HG03064 (cell line): ENCODE data around the gene NAGPA.
A peak's percentile ranks its signal among the peaks of the same experiment; 100 is the strongest.
"Not testable (repeated sequence)": the region's sequence is repeated elsewhere in the genome, so short reads cannot be mapped to it uniquely, and the experiment has no call there.

Experiments used
- ATAC-seq: cut with Tn5 transposase; IDR thresholded peaks from one replicate; pipeline ENCODE4 v1.9.1; 2021; ENCODE audit warnings: low read depth; ENCODE audit not compliant: unreplicated experiment

The NAGPA gene, protein sequence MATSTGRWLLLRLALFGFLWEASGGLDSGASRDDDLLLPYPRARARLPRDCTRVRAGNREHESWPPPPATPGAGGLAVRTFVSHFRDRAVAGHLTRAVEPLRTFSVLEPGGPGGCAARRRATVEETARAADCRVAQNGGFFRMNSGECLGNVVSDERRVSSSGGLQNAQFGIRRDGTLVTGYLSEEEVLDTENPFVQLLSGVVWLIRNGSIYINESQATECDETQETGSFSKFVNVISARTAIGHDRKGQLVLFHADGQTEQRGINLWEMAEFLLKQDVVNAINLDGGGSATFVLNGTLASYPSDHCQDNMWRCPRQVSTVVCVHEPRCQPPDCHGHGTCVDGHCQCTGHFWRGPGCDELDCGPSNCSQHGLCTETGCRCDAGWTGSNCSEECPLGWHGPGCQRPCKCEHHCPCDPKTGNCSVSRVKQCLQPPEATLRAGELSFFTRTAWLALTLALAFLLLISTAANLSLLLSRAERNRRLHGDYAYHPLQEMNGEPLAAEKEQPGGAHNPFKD

DNA sequence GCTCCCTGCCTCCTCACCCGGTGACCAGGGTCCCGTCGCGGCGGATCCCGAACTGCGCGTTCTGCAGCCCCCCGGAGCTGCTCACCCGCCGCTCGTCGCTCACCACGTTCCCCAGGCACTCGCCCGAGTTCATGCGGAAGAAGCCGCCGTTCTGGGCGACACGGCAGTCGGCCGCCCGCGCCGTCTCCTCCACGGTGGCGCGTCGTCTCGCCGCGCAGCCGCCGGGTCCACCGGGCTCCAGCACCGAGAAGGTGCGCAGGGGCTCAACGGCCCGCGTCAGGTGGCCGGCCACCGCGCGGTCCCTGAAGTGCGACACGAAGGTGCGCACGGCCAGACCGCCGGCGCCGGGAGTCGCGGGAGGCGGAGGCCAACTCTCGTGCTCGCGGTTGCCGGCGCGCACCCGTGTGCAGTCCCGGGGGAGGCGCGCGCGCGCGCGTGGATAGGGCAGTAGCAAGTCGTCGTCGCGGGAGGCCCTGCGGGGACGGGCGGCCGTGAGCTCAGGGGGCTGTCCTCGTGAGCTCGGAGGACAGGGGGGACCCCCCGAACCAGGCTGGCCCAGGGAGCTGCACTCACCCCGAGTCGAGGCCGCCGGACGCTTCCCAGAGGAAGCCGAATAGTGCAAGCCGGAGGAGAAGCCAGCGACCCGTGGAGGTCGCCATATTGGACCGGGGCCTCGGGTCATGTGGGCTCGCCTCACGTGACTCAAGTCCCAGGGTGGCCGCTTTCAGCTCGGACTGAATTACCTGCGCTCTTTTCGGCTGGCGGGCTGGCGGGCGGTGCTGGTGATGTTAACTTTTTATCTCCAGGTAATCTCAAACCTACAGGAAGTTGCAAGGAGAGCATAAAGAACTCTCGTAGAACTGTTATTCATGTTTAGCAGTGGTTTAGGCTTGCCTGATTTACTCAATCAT lies at the start of gene NAGPA:
NAGPA (minus strand) TSS at position 680 of the 911 bp plus-strand sequence; CDS start at position 659, 21 bp downstream.
- ATAC-seq = peak; percentile 91

DNA sequence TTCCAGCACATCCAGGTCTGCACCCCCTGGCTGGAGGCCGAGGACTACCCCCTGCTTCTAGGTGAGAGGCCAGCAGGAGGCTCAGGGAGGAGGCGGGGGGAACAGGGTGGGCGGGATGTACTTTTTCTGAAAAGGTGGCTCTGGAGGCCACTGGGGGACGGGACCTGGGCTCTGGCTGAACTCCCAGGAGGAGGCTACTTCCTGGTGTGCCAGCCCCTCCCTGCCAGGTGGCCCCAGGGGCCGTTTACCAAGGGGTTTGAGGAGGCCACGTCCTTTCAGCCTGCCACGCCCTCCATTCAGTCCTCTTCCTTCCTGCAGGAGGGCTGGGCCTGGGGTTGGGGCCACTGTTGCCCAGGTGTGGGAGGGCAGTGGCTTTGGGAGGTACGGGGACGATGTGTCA lies 47.3 kb upstream of the NAGPA start:
- ATAC-seq = not testable (repeated sequence)

DNA sequence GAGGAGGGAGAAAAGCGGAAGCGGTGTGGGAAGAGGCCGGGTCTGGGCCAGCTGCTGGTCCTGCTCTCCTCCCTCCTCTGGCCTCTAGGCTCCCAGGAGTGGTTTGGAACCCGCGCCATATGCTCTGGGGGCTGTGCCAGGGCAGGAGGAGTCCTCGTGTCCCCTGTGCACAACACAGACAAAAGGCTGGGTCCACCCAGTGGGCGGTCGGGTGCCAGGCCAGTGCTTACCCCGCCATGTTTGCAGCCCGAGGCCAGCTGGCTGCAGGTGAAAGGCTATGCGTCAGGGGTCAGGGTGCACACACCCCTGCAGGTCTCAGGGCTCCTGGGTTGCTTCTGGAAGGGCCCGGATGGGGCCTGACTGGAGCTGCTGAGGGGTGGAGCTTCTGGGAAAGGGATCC lies 46.7 kb upstream of the NAGPA start:
- not testable (repeated sequence) for ATAC-seq

DNA sequence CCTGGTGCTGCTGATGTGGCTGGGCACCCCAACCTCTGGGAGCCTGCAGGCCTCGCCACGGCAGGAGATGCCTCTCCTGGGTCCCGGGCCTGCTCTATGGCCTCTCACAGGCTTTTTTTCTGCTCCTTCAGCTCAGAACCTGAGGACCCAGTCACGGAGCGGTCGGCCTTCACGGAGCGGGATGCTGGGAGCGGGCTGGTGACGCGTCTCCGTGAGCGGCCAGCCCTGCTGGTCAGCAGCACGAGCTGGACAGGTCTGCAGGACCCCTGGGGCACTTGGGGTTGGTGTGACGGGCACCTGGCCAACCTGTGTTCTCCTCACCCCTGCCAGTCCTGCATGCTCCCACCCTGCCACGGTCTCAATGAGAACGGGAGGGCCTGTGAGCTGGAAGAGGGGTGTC lies 44.9 kb upstream of the NAGPA start:
- ATAC-seq = no peak

DNA sequence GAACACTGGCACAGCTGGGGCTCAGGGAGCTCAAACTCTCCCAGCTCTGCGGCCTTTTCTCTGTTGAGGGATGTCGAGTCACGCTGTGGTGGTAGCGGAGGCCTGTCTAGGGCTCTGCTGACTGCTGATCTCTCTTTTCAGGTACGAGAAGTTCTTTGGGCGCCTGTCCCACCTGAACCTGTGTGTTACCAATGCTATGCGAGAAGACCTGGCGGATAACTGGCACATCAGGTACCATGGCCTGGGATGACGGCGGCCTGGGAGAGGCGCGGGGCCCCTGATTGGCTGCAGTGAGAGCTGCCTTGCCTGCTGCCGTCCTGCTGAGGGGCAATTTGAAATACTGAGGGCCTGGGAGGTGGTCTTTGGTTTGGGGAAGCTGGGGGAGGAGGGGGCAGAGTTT lies 43.6 kb upstream of the NAGPA start:
- ATAC-seq = no peak

DNA sequence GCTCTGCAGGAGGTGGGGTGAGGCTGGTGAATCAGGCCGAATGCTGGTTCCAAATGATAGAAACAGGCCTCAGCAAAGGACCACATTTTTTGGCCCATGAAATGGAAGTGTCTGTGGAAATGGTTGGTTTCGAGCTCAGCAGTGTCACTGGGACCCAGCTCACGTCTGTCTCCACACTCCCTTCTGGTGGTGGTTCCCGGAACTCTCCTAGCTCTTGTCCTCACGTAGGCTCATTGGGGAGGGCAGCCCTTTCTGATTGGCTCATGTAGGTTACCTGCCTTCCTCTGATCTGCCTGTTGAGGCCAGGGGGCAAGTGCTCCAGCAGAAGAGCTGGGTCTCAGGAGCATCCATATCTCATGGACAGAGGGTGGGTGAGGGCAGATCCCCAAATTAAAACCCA lies 41.9 kb upstream of the NAGPA start:
- no peak for ATAC-seq

DNA sequence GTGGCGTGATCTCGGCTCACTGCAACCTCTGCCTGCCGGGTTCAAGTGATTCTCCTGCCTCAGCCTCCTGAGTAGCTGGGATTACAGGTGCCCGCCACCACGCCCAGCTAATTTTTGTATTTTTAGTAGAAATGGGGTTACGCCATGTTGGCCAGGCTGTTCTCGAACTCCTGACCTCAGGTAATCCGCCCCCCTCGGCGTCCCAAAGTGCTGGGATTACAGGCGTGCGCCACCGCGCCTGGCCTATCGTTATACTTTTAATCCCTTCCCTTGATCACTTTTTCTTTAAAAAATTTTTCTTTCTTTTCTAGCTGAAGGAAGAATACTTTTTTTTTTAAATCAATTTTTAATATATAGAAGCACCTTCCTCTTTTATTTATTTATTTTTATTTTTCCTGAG lies 40.0 kb upstream of the NAGPA start:
- not testable (repeated sequence) for ATAC-seq

DNA sequence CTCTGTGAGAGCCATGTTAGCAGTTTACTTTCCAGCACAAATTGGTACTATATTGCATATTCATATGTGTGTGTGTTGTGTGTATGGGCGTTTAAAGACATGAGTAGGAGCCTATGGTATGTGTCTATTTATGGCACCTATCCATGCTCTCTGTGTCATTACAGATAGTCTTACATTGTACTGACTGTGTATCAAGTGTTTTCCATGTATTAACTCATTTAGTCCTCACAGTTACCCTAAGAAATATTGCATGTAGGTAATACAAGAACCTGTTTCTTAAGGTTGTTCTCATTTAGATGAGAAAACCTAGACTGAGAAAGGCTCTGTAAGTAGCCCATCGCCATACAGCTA lies 39.5 kb upstream of the NAGPA start:
- no peak for ATAC-seq

DNA sequence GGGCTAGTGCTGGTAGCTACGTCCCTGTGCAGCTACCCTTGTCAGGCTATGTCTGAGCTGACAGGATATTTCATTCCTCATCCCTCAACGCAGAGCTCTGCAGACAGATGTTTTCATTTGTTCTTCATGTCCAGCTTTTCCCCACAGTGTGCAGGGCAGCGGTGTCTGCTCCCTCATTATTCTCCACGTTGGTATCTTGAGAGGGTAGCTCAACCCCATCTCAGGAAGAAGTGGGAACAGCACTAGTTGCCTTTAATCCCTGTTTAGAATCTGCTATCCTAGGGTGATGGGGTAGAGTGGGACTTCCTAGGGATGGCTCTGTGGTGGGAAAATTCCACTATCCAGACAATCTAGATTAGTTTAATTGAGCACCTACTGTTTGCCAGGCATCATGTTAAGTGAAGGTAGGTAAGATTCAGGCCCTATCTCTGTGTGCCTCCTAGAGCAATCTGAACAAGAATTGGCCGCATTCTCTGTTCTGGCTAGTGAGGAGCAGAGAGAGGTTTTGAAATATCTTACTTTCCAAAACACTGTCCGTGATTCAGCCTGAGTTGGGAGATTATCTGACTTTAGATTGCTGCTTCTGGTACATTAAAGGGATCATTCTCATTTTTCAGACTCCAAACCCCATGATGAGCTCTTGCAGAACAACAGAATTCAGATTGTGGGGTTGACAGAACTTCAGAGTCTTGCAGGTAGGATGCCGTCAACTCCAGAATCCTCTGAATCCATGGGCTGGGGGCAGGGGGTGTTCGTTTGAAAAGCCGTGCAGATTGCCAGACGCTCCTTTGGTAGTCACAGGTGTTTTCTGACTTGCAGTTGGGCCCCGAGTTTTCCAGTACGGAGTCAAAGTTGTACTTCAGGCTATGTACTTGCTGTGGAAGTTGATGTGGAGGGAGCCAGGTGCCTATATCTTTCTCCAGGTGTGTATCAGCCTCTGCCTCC lies 38.9 kb upstream of the NAGPA start:
- ATAC-seq = no peak

DNA sequence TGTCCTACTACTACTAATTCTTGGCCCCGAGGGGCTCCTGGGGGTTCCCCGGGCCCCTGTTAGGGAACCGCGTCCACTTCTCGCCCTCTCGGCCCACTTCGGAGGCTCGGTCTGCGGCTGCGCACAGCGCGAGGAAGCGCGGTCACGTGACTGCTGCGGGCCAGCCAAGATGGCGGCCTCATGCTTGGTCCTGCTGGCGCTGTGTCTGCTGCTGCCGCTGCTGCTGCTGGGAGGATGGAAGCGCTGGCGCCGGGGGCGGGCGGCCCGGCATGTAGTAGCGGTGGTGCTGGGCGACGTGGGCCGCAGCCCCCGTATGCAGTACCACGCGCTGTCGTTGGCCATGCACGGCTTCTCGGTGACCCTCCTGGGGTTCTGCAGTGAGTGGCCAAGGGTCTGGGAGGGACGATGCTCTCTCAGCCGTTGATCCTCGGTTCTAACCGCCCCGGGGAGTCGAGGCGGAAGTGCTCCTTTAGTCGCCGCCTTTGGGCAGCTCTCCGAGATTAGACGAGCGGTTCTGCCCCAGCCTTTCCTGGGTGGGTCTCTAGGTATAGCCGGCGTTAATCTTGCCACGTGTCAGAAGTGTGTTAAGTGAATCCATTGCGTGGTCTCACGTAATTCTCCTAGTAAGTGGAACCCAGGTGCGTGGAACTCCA lies 38.1 kb upstream of the NAGPA start, which contains the start of gene ALG1:
ALG1 (plus strand) TSS at position 163 of the 653 bp plus-strand sequence; CDS start at position 170, 7 bp downstream.
- peak; percentile 68 for ATAC-seq

DNA sequence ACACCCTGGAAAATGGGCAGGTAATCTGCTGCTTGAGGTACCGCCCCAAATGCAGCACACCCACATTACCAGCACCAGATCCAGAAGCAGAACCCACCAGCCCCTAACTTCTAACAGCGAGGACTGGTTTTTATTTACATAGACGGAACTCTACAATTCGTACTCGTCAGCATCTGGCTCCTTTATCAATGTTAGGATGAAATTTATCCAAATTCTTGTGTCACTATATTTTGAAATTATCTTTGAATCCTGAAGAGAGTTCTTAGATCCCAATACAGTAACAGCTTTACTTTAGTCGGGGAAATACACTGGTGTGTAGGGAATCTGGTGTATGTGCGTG lies 37.6 kb upstream of the NAGPA start:
- no peak for ATAC-seq

DNA sequence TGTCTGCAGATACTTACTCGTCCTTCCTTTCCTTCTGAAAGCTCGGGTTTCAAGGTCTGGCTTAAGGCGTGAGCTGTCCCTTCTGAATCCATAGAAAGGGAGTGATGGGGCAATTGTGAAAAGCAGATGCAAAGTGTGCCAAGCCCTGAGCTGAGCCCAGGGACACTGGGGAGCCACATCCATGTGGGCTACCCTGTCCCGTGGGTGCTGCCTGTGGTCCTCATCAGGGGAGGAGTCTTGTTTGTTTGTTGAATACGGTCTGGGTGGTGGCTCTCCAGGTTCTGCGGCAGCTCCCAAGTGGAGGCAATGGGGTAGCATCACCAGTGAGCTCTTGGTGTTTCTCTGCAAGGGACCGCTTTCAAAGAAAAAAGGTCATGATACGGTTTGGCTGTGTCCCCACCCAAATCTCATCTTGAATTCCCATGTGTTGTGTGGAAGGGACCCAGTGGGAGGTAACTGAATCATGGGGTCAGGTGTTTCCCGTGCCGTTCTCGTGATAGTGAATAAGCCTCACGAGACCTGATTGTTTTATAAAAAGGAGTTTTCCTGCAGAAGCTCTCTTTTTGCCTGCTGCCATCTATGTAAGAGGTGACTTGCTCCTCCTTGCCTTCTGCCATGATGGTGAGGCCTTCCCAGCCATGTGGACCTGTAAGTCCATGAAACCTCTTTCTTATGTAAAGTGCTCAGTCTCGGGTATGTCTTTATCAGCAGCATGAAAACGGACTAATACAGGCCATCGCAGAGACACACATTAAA lies 36.9 kb upstream of the NAGPA start:
- ATAC-seq = no peak

DNA sequence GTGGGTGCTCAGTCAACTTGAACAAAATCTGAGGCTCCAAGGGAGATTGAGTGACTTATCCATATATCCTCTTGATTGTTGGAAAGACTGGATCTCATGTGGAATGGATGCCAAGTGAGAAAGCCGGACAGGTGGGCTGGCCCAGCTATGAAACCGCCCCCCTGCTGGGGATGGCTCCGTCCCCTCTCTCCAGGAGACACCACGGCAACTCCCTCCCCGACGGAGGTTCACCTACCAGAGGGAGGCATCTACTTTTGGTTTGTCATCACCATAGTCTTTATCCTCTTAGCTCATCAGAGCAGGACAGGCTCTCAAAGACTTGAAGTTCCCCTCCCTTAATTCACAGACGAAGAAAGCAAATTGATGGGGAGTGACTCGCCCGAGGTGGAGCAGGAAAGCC lies 36.1 kb upstream of the NAGPA start:
- no peak for ATAC-seq

DNA sequence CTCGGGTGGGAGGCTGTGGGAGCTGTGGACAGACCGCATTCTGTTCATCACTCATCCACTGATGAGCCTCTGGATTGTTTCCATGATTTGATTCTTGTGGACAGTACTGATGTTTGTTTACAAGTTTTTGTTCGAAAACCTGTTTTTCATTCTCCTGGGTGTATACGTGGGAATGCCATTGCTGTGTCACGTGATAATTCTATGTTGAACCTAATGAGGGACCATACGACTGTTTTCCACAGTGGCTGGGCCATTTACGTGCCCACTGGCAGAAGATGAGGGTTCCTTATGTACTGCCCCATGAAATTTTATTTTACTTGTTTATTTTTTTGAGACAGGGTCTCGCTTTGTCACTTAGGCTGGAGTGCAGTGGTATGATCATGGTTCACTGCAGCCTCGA lies 35.3 kb upstream of the NAGPA start:
- ATAC-seq = no peak

DNA sequence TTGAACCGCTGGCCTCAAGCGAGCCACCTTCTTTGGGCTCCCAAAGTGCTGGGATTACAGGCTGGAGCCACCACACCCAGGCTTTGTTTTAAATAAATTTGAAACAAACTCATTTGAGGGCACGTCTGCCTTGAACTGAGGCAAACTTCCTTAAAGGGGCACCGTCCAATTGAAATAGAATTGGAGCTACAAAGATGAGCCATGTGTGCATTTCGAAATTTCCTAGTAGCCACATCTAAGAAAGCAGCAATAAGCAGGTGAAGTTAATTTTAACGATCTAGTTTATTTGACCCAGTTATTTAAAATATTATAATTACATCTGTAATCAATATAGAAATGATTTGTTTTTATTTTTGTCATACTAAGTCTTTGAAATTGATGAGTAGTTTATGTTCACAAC lies 32.8 kb upstream of the NAGPA start:
- ATAC-seq = no peak

DNA sequence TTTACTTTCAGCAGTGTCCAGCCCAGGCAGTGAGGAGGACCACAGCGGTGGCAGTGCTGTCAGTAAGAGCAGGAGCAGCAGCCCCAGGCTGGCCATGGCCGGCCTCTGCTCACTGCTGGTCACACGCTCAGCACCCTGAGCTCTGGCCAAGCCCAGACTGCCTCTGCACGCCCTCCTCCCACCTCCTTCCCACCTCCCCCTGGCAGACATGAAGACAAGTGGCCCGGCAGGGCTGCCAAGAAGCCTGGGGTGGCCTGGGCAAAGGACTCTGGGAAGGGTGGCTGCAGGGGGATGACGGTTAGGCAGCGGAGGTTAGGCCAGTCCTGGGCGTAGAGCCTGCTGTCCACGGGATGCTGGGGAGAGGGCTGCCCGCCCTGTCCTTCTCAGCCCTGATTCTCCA lies 32.1 kb upstream of the NAGPA start, which contains the start of gene C16orf89:
C16orf89 (minus strand) TSS at position 144 of the 400 bp plus-strand sequence; CDS start at position 96, 48 bp downstream.
- no peak for ATAC-seq

DNA sequence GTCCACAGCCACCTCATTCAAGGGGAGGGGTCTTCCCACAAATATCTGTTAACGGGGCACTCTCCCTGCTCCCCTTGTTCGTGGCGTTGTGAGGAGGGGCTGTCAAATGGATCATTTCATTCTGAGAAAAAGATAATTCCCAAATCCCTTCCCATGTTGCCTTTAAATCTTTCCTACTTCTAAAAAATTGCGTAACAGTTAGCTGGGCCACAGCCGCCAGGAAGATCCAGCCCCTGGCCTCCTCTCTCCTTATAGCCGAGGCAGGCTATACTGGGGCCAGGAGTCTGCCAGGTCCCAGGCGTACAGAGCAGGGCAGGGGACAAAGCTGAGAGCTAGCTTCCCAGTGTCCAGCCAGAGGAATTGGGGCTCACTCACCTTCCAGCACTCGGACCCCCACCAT lies 31.6 kb upstream of the NAGPA start:
- no peak for ATAC-seq

DNA sequence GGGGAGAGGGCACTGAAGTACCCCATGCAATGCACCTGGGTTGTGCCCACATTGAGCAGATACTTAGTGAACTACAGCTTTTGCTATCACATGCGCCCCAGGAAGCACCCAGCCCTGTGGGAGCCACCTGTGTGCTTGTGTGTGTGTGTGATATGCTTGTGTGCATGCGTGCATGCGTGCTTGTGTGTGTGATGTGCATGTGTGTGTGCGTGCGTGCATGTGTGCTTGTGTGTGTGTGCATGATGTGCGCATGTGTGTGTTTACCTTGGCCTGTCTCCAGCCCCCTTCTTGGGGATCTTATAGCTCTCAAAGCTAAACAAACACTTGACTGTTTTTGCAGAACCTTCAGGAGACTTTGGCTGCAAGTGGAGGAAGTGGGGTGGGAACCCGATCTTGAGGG lies 31.2 kb upstream of the NAGPA start:
- no peak for ATAC-seq
